ENCODE measurements around the gene AKAP5. TPM values are rescaled to one million over a fixed set of nuclear protein-coding genes. Genes with fewer than 3 reads are reported as not detected.

AKAP5 gene
- total and polyA plus RNA-seq, 2 experiments from 2014 or later, result 0.08 to 0.22 TPM

GRCh38 chr14:64475585-64476273 is 10.4 kb downstream of the AKAP5 start:
- Histone ChIP-seq H3K4me3 (no peak overlapping the region), H3K27ac (no peak overlapping the region), H3K27me3 (replicated peaks; ENCODE audit: insufficient read depth) (no peaks in the 10 kb centered on the region), H3K9me3 (ENCODE audit: low read depth) (no peaks in the 10 kb centered on the region), H3K4me1 (ENCODE audit: insufficient read depth) (no peaks in the 10 kb centered on the region), H3F3A (ENCODE audit: insufficient read depth) (no peaks in the 10 kb centered on the region), H2AFZ (no peak overlapping the region), H3K9ac (no peak overlapping the region), H3K9me2 (ENCODE audit: insufficient read depth) (no peaks in the 10 kb centered on the region), H3K4me2 (ENCODE audit: unreplicated experiment) (no peak overlapping the region), H4K20me1 (ENCODE audit: insufficient read depth) (no peaks in the 10 kb centered on the region), H3K36me3 (ENCODE audit: low read depth) (no peaks in the 10 kb centered on the region), H3K79me2 (ENCODE audit: insufficient read depth) (no peaks in the 10 kb centered on the region)
- DNase-seq, result no peak
- 92 to 93% methylated on average over 8 of the region's 8 CpGs for WGBS, 2 experiments (ENCODE audit: low coverage in 1 of 2, low lambda C conversion rate in 2 of 2, missing lambda C conversion rate in 2 of 2)
- in situ Hi-C loops (cut with MboI), result loop anchor here (10.0 kb wide), 1 partner anchor 131 kb away; no protein-coding TSS in a partner anchor
- TF ChIP-seq EZH2 (IDR thresholded peaks at IDR 0.05; ENCODE audit: insufficient read depth, poor library complexity, severe bottlenecking) (no peak), EZH2phosphoT487 (IDR thresholded peaks at IDR 0.05; ENCODE audit: insufficient read depth, low read depth) (no peak)

DNA sequence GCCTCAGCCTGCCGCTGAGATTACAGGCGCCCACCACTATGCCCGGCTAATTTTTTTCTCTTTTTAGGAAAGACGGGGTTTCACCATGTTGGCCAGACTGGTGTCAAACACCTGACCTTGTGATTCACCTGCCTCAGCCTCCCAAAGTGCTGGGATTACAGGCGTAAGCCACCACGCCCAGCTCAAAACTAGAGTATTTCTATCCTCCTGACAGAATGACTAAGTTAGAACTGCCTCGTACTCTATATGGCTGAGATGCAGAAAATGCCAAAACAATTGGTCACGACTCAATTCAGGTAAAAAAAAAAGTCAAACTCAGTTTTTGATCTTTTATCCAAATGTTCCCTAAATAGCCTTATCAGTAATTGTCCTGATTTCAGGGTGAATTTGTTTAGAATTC is 11.1 kb downstream of the AKAP5 start:
- Histone ChIP-seq H3K4me1 (ENCODE audit: insufficient read depth) (no peaks in the 10 kb centered on the region), H3K9me2 (ENCODE audit: insufficient read depth) (no peaks in the 10 kb centered on the region), H2AFZ (no peak overlapping the region), H3K27me3 (replicated peaks; ENCODE audit: insufficient read depth) (no peaks in the 10 kb centered on the region), H3K27ac (no peak overlapping the region), H3K9ac (no peak overlapping the region), H3K4me3 (no peak overlapping the region), H3K36me3 (ENCODE audit: low read depth) (no peaks in the 10 kb centered on the region), H3K4me2 (ENCODE audit: unreplicated experiment) (no peak overlapping the region), H3K79me2 (ENCODE audit: insufficient read depth) (no peaks in the 10 kb centered on the region), H3F3A (ENCODE audit: insufficient read depth) (no peaks in the 10 kb centered on the region), H3K9me3 (ENCODE audit: low read depth) (no peaks in the 10 kb centered on the region), H4K20me1 (ENCODE audit: insufficient read depth) (no peaks in the 10 kb centered on the region)
- DNase-seq, result no peak
- 95 to 98% methylated on average over 8 of the region's 8 CpGs for WGBS, 2 experiments (ENCODE audit: low coverage in 1 of 2, low lambda C conversion rate in 2 of 2, missing lambda C conversion rate in 2 of 2)
- in situ Hi-C loops (cut with MboI), result loop anchor here (10.0 kb wide), 1 partner anchor 132 kb away; no protein-coding TSS in a partner anchor
- TF ChIP-seq EZH2phosphoT487 (IDR thresholded peaks at IDR 0.05; ENCODE audit: insufficient read depth, low read depth) (no peak), EZH2 (IDR thresholded peaks at IDR 0.05; ENCODE audit: insufficient read depth, poor library complexity, severe bottlenecking) (no peak)

GRCh38 chr14:64478634-64479250 is 13.4 kb downstream of the AKAP5 start:
- Histone ChIP-seq H3K27me3 (replicated peaks; ENCODE audit: insufficient read depth) (no peaks in the 10 kb centered on the region), H3K36me3 (ENCODE audit: low read depth) (no peaks in the 10 kb centered on the region), H3K4me3 (no peak overlapping the region), H3K4me2 (ENCODE audit: unreplicated experiment) (no peak overlapping the region), H3F3A (ENCODE audit: insufficient read depth) (no peaks in the 10 kb centered on the region), H3K9ac (no peak overlapping the region), H3K79me2 (ENCODE audit: insufficient read depth) (no peaks in the 10 kb centered on the region), H3K9me3 (ENCODE audit: low read depth) (no peaks in the 10 kb centered on the region), H3K9me2 (ENCODE audit: insufficient read depth) (no peaks in the 10 kb centered on the region), H3K27ac (no peak overlapping the region), H2AFZ (no peak overlapping the region), H4K20me1 (ENCODE audit: insufficient read depth) (no peaks in the 10 kb centered on the region), H3K4me1 (ENCODE audit: insufficient read depth) (no peaks in the 10 kb centered on the region)
- TF ChIP-seq EZH2phosphoT487 (IDR thresholded peaks at IDR 0.05; ENCODE audit: insufficient read depth, low read depth) (no peak), EZH2 (IDR thresholded peaks at IDR 0.05; ENCODE audit: insufficient read depth, poor library complexity, severe bottlenecking) (no peak)
- in situ Hi-C loops (cut with MboI), result loop anchor here (10.0 kb wide), 1 partner anchor 134 kb away; no protein-coding TSS in a partner anchor
- DNase-seq, result peak; percentile 29

DNA sequence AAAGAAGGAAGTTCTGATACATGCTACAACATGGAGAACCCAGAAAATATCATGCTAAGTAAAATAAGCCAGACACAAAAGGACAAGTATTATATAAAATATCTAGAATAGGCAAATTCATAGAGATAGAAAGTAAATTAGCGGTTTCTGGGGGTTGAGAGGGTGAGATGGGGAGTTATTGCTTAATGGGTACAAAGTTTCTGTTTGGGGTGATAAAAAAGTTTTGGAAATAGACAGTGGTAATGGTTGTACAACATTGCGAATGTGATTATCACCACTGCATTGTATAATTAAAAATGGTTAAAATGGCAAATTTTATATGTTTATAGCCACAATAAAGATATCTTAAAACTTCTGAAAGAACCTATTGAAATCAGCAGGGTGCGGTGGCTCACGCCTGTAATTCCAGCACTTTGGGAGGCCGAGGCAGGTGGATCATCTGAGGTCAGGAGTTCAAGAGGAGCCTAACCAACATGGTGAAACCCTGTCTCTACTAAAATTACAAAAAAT is 23.3 kb downstream of the AKAP5 start:
- in situ Hi-C loops (cut with MboI), result no loop called here
- Histone ChIP-seq H2AFZ (no peak overlapping the region), H3K27me3 (replicated peaks; ENCODE audit: insufficient read depth) (no peaks in the 10 kb centered on the region), H3K4me3 (no peak overlapping the region), H3K9me3 (ENCODE audit: low read depth) (no peaks in the 10 kb centered on the region), H3K4me1 (ENCODE audit: insufficient read depth) (no peaks in the 10 kb centered on the region), H3K36me3 (ENCODE audit: low read depth) (peaks cover 9% of the 10 kb centered on the region), H3K27ac (no peak overlapping the region), H3K9me2 (ENCODE audit: insufficient read depth) (no peaks in the 10 kb centered on the region), H3K9ac (no peak overlapping the region), H3F3A (ENCODE audit: insufficient read depth) (no peaks in the 10 kb centered on the region), H3K79me2 (ENCODE audit: insufficient read depth) (peaks cover 13% of the 10 kb centered on the region; the same call in 1 of the 2 replicates), H3K4me2 (ENCODE audit: unreplicated experiment) (no peak overlapping the region), H4K20me1 (ENCODE audit: insufficient read depth) (no peaks in the 10 kb centered on the region)
- TF ChIP-seq EZH2phosphoT487 (IDR thresholded peaks at IDR 0.05; ENCODE audit: insufficient read depth, low read depth) (no peak), EZH2 (IDR thresholded peaks at IDR 0.05; ENCODE audit: insufficient read depth, poor library complexity, severe bottlenecking) (no peak)
- no peak for DNase-seq
- WGBS, 2 experiments (ENCODE audit: low coverage in 1 of 2, low lambda C conversion rate in 2 of 2, missing lambda C conversion rate in 2 of 2), result 96 to 97% methylated on average over 5 of the region's 5 CpGs
